Measurements from ENCODE around the gene KDM5B.

GRCh38 chr1:202692959-202693555 lies 115.2 kb downstream of the KDM5B start:
- TF ChIP-seq CTCF (IDR thresholded peaks at IDR 0.05; ENCODE audit: low read length), result peak; percentile 42
- TF ChIP-seq EZH2 (optimal IDR thresholded peaks at IDR 0.05; ENCODE audit: low read depth, low read length), result no peak
- TF ChIP-seq EZH2phosphoT487 (IDR thresholded peaks at IDR 0.05; ENCODE audit: low read length), result no peak
